ENCODE data around the gene ERC1.
A peak's percentile ranks its signal among the peaks of the same experiment; 100 is the strongest.
"Not testable (repeated sequence)": the region's sequence is repeated elsewhere in the genome, so short reads cannot be mapped to it uniquely, and the experiment has no call there.

The ERC1 gene

DNA sequence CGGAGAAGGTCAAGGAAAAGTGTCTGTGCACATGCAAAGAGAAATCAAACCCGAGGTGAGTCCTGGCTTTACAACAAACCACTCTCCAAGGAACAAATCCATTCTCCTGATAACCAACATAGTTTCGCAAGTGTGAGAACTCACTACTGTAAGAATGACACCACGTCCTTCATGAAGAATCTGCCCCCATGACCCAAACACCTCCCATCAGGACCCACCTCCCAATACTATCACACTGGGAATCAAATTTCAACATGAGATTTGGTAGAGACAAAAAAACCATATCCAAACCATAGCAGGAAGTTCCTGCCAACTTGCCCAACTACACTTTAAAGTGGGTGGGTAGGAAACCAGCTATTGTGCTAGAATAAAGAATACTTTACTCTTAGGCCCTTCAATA, 2.4 kb upstream of the ERC1 start:
- DNase-seq (ENCODE audit: low read depth): no peak

DNA sequence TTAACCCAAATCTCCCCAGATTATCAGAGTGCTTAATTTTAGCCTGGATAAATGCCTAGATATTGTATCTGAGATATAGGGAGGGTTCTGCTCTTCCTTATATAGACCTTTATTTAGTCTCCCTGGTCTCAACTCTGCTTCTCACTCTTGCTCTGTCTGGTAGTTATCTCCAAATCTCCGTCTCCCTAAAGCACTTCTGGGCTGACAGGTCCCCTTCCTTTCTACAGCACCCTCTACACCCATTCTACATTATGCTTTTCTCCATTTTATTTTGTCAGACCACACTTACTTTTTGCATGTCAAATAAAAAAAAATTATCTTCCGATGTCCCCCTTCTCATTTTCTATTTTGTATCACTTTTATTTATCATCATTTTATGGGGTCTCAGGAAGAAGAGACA, 2.0 kb upstream of the ERC1 start:
- no peak for DNase-seq (ENCODE audit: low read depth)

- no peak for DNase-seq (ENCODE audit: low read depth)
Observed at GRCh38 chr12:989751-990660, 1.0 kb upstream of the ERC1 start.

GRCh38 chr12:991350-992333, 619 bp downstream of the ERC1 start:
- no peak for DNase-seq (ENCODE audit: low read depth)

GRCh38 chr12:992647-993046, 1.6 kb downstream of the ERC1 start:
- no peak for DNase-seq (ENCODE audit: low read depth)

DNA sequence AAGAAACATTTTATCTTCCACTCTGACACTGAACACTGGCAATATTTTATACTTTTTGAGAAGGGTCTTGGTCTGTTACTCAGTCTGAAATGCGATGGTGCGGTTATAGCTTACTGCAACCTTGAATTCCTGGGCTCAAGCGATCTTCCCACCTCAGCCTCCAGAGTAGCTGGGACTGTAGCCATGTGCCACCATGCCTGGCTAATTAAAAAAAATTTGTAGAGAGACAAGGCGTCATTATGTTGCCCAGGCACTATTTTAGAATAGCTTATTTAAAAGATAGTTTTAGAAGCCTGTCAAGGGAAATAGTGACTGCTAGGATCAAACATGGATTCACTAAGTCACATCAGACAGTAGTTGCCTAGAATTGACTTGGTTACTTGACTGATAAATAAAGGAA, 5.9 kb downstream of the ERC1 start:
- no peak for DNase-seq (ENCODE audit: low read depth)

DNA sequence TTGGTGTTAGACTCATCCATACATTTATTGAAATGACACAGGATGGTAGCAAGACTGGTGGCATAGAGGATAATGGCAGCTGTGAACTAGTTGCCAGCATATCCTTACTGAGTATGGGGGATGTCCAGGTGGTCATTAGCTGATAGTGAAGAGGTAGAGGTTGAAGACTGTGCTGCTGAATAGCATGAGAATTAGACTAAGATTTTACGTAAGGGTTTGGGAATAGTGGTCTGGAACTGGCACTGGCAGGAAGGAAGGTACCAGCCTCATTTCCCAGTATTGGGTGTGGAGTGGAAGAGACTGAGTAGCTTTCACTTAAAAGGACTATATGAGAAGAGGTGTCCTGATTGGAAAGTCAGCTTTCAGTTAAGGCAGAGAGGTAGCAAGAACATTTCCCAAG, 6.5 kb downstream of the ERC1 start:
- no peak for DNase-seq (ENCODE audit: low read depth)

- DNase-seq (ENCODE audit: low read depth): no peak
Observed at GRCh38 chr12:998020-998874, 7.2 kb downstream of the ERC1 start.

DNA sequence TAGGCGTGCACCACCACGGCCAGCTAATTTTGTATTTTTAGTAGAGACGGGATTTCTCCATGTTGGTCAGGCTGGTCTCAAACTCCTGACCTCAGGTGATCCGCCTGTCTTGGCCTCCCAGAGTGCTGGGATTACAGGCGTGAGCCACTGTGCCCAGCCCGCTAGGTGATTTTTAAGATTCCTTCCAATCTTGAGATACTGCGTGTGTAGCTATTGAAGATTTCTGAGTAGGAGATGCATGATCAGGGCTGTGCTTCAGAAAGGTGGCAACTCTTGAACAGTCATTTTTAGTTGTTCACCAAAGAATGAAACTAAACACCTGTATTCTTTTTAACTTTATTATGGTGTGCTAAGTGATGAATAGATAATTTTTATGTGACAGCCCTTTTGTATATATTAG, 8.7 kb downstream of the ERC1 start:
- DNase-seq (ENCODE audit: low read depth): not testable (repeated sequence)

- DNase-seq (ENCODE audit: low read depth): no peak
Observed at GRCh38 chr12:1001507-1001906, 10.5 kb downstream of the ERC1 start.

GRCh38 chr12:1003600-1004271, 12.7 kb downstream of the ERC1 start:
- DNase-seq (ENCODE audit: low read depth): no peak

GRCh38 chr12:1006255-1006654, 15.2 kb downstream of the ERC1 start:
- DNase-seq (ENCODE audit: low read depth): no peak

DNA sequence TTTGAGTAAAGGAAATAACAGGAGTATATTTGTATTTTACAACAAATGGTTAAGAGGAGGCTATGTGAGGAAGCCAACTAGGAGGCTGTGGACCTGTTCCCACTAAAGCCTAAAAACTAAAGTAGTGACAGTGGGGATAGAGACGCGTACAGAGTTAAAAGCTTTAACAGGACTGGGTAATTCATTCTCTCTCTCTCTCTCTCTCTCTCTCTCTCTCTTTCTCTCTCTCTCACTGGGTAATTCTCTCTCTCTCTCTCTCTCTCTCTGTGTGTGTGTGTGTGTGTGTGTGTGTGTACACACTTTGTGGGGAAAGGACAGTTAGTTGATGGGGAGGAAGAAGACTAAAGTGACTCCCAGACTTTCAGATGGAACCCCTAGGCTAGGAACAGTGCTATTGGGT, 16.3 kb downstream of the ERC1 start:
- DNase-seq (ENCODE audit: low read depth): no peak

- DNase-seq (ENCODE audit: low read depth): no peak
Observed at GRCh38 chr12:1007994-1008393, 17.0 kb downstream of the ERC1 start.

- DNase-seq (ENCODE audit: low read depth): no peak
Observed at GRCh38 chr12:1011091-1011490, 20.1 kb downstream of the ERC1 start.

DNA sequence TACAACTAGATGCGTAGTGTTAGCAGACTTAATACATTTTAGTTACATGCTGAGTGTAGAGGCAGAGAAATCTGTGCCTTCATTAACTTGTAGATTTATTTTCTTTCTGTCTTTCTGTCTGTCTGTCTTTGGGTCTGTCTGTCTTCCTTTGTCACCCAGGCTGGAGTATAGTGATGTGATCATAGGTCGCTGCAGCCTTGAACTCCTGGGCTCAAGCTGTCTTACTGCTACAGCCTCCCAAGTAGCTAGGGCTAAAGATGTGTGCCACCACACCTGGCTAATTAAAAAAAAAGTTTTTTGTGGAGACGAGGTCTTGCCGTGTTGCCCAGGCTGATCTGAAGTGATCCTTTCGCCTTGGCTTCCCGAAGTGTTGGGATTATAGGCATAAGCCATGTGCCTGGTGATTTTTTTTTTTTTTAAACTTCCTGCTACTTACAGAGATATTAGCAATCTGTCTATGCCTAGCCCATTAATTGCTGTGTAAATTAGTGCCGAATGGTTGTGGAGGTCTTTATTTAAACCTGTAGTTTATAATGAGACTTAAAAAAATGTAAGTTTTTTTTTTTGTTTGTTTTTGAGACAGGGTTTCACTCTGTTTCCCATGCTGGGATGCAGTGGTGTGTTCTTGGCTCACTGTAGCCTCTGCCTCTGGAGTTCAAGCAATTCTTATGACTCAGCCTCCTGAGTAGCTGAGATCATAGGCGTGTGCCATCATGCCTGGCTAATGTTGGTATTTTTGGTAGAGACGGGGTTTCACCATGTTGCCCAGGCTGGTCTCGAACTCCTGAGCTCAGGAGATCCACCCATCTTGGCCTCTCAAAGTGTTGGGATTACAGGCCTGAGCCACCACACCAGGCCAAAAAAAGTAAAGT, 22.8 kb downstream of the ERC1 start:
- peak; percentile 55 for DNase-seq (ENCODE audit: low read depth)

DNA sequence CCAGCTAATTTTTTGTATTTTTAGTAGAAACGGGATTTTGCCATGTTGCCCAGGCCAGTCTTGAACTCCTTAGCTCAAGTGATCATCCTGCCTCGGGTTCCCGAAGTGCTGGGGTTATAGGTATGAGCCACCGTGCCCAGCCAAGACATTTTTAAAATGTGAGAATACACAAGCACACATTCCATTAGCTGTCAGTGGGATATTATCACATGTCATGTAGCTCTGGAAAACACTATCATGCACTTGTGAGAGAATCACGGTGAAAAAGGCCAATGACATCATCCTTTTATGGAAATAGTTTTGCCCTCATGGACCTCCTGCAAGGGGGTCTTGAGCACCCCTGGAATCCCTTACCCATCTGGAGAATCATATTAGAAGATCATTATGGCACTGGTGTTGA, 28.3 kb downstream of the ERC1 start:
- no peak for DNase-seq (ENCODE audit: low read depth)

GRCh38 chr12:1020389-1020788, 29.4 kb downstream of the ERC1 start:
- no peak for DNase-seq (ENCODE audit: low read depth)

GRCh38 chr12:1022032-1022970, 31.3 kb downstream of the ERC1 start:
- DNase-seq (ENCODE audit: low read depth): no peak
